GM12801 (cell line): ENCODE data around the gene RARRES2.

ENCODE experiments used
- TF ChIP-seq, protein P1 (sequence below): IDR thresholded peaks from one replicate; pipeline ENCODE4 v1.5.1; 2011; ENCODE audit warnings: control low read depth; ENCODE audit not compliant: insufficient read length; ENCODE audit errors: extremely low read depth

Gene RARRES2

GRCh38 chr7:150313870-150314269 is 27.6 kb downstream of the RARRES2 start:
- TF ChIP-seq, protein P1, sequence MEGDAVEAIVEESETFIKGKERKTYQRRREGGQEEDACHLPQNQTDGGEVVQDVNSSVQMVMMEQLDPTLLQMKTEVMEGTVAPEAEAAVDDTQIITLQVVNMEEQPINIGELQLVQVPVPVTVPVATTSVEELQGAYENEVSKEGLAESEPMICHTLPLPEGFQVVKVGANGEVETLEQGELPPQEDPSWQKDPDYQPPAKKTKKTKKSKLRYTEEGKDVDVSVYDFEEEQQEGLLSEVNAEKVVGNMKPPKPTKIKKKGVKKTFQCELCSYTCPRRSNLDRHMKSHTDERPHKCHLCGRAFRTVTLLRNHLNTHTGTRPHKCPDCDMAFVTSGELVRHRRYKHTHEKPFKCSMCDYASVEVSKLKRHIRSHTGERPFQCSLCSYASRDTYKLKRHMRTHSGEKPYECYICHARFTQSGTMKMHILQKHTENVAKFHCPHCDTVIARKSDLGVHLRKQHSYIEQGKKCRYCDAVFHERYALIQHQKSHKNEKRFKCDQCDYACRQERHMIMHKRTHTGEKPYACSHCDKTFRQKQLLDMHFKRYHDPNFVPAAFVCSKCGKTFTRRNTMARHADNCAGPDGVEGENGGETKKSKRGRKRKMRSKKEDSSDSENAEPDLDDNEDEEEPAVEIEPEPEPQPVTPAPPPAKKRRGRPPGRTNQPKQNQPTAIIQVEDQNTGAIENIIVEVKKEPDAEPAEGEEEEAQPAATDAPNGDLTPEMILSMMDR: no peak

- TF ChIP-seq, protein P1: no peak
Measured at GRCh38 chr7:150313367-150313809, 28.0 kb downstream of the RARRES2 start.

GRCh38 chr7:150311711-150312110 is 29.7 kb downstream of the RARRES2 start:
- TF ChIP-seq, protein P1: no peak

- TF ChIP-seq, protein P1: no peak
Measured at GRCh38 chr7:150311146-150311545, 30.3 kb downstream of the RARRES2 start.

GRCh38 chr7:150308575-150308974 is 32.9 kb downstream of the RARRES2 start:
- TF ChIP-seq, protein P1: no peak

DNA sequence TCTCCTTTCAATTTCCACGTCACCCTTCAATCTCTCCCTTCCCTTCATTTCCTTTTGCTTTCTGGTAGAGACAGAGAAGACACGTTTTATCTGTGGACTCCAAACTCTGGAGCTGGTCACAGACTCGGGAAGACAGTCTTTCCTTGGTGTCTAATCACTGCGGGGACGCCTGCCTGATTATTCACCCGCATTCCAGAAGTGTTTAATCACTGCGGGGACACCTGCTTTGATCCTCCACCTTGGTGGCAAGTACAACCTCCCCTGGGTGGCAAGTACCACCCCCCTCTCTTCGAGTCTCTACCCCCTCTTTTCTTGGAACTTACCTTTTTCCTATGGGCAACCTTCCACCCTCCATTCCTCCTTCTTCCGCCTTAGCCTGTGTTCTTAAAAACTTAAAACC is 33.5 kb downstream of the RARRES2 start:
- TF ChIP-seq, protein P1: no peak

DNA sequence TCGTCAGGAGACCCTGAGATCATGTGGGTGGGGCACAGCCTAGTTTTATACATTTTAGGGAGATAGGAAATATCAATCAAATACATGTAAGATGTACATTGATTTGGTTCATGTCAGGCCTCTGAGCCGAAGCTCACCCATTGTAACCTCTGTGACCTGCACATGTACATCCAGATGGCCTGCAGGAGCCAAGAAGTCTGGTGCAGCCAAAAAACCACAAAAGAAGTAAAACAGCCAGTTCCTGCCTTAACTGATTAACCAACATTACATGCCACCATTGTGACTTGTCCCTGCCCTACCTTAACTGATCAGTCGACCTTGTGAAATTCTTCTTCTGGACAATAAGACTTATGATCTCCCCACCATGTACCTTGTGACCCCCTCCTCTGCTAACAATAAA is 34.3 kb downstream of the RARRES2 start:
- TF ChIP-seq, protein P1: no peak
